HCT116 (cell line): ENCODE data around the gene GK2.

Experiments used
- CEBPB ChIP-seq: IDR thresholded peaks from 2 replicates; pipeline ENCODE4 v1.6.1; 2012; ENCODE audit warnings: low read depth
- ELF1 ChIP-seq: IDR thresholded peaks from 2 replicates; pipeline ENCODE4 v1.6.1; 2012; ENCODE audit warnings: low read depth, borderline replicate concordance
- EZH2 ChIP-seq: fragments of 200-600 bp; sonication (generic); IDR thresholded peaks from 2 replicates; pipeline ENCODE4 v1.6.1; 2017; ENCODE audit warnings: antibody characterized with exemption, mixed run types
- EZH2phosphoT487 ChIP-seq: fragments of 200-600 bp; IDR thresholded peaks from 2 replicates; pipeline ENCODE4 v1.6.1; 2018; ENCODE audit warnings: antibody characterized with exemption, borderline replicate concordance
- POLR2A ChIP-seq: IDR thresholded peaks from 2 replicates; pipeline ENCODE4 v1.7.0; 2011; ENCODE audit warnings: borderline replicate concordance; ENCODE audit not compliant: insufficient read depth, insufficient read length; ENCODE audit errors: extremely low read depth
- POLR2AphosphoS5 ChIP-seq: IDR thresholded peaks from 2 replicates; pipeline ENCODE4 v1.6.1; 2011; ENCODE audit warnings: mild to moderate bottlenecking, low read depth, low read length, moderate library complexity
- SIN3A ChIP-seq: IDR thresholded peaks from 2 replicates; pipeline ENCODE4 v1.6.1; 2012; ENCODE audit warnings: low read depth
- SRF ChIP-seq: IDR thresholded peaks from 2 replicates; pipeline ENCODE4 v1.6.1; 2012; ENCODE audit warnings: low read depth
- YY1 ChIP-seq: IDR thresholded peaks from 2 replicates; pipeline ENCODE4 v1.6.1; 2011; ENCODE audit warnings: low read length, low read depth, moderate library complexity, mild to moderate bottlenecking; ENCODE audit not compliant: insufficient replicate concordance; ENCODE audit errors: extremely low read depth
- ZNF274 ChIP-seq: fragments of 200-500 bp; sonication (Bioruptor generic); IDR thresholded peaks from 2 replicates; pipeline ENCODE4 v1.6.1; 2014; ENCODE audit warnings: mild to moderate bottlenecking, low read depth, low read length, inconsistent platforms
- TF ChIP-seq, protein P1 (sequence below), 3 experiments: fragments of 200-600 bp in 1 of 3; sonication (generic) in 1 of 3; IDR thresholded peaks in 2 of 3; conservative IDR thresholded peaks in 1 of 3; 2 replicates each; pipeline ENCODE4 v1.5.1; 2012 to 2017; ENCODE audit warnings: low read depth in 2 of 3, low read length in 2 of 3, antibody characterized with exemption in 1 of 3, borderline replicate concordance in 1 of 3, control low read depth in 1 of 3, mild to moderate bottlenecking in 1 of 3, mixed read lengths in 1 of 3, mixed run types in 1 of 3, moderate library complexity in 1 of 3; ENCODE audit not compliant: insufficient read depth in 1 of 3
- TF ChIP-seq, protein P2 (sequence below): IDR thresholded peaks from 2 replicates; pipeline ENCODE4 v1.6.1; 2012; ENCODE audit warnings: low read depth
- TF ChIP-seq, protein P3 (sequence below): IDR thresholded peaks from 2 replicates; pipeline ENCODE4 v1.6.1; 2012
- TF ChIP-seq, protein P4 (sequence below): IDR thresholded peaks from 2 replicates; pipeline ENCODE4 v1.6.1; 2011; ENCODE audit warnings: mild to moderate bottlenecking, low read length, moderate library complexity; ENCODE audit not compliant: insufficient replicate concordance; ENCODE audit errors: extremely low read depth

DNA sequence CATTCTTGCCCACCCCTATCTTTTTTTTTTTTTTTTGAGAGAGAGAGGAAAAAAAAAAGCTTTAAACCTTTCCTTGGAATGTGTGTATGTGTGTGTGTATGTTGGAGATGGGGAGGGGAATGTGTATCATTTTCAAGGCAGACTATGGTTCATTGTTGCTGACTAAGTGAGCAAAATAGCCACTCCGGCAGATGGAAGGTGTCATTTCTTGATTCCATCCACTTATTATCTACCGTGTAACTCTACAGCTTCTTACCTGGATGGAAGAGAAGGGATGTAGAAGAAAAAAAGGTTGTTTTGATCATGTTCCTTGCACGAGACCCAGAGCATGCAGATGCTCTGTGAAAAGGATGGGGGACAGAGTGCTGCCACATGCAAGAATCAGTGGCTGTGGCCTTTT lies 5.9 kb upstream of the GK2 start:
- no peak for TF ChIP-seq EZH2phosphoT487
- no peak for TF ChIP-seq POLR2A
- TF ChIP-seq, protein P1, sequence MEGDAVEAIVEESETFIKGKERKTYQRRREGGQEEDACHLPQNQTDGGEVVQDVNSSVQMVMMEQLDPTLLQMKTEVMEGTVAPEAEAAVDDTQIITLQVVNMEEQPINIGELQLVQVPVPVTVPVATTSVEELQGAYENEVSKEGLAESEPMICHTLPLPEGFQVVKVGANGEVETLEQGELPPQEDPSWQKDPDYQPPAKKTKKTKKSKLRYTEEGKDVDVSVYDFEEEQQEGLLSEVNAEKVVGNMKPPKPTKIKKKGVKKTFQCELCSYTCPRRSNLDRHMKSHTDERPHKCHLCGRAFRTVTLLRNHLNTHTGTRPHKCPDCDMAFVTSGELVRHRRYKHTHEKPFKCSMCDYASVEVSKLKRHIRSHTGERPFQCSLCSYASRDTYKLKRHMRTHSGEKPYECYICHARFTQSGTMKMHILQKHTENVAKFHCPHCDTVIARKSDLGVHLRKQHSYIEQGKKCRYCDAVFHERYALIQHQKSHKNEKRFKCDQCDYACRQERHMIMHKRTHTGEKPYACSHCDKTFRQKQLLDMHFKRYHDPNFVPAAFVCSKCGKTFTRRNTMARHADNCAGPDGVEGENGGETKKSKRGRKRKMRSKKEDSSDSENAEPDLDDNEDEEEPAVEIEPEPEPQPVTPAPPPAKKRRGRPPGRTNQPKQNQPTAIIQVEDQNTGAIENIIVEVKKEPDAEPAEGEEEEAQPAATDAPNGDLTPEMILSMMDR (IDR thresholded peaks at IDR 0.05 in 2 of 3, conservative IDR thresholded peaks at IDR 0.05 in 1 of 3; ENCODE audit: borderline replicate concordance in 1 of 3, insufficient read depth in 1 of 3, low read depth in 2 of 3, low read length in 2 of 3): no peak
- no peak for TF ChIP-seq ELF1
- TF ChIP-seq POLR2AphosphoS5: no peak
- TF ChIP-seq CEBPB: no peak
- TF ChIP-seq EZH2: no peak
- no peak for TF ChIP-seq ZNF274
- no peak for TF ChIP-seq SIN3A
- TF ChIP-seq, protein P2, sequence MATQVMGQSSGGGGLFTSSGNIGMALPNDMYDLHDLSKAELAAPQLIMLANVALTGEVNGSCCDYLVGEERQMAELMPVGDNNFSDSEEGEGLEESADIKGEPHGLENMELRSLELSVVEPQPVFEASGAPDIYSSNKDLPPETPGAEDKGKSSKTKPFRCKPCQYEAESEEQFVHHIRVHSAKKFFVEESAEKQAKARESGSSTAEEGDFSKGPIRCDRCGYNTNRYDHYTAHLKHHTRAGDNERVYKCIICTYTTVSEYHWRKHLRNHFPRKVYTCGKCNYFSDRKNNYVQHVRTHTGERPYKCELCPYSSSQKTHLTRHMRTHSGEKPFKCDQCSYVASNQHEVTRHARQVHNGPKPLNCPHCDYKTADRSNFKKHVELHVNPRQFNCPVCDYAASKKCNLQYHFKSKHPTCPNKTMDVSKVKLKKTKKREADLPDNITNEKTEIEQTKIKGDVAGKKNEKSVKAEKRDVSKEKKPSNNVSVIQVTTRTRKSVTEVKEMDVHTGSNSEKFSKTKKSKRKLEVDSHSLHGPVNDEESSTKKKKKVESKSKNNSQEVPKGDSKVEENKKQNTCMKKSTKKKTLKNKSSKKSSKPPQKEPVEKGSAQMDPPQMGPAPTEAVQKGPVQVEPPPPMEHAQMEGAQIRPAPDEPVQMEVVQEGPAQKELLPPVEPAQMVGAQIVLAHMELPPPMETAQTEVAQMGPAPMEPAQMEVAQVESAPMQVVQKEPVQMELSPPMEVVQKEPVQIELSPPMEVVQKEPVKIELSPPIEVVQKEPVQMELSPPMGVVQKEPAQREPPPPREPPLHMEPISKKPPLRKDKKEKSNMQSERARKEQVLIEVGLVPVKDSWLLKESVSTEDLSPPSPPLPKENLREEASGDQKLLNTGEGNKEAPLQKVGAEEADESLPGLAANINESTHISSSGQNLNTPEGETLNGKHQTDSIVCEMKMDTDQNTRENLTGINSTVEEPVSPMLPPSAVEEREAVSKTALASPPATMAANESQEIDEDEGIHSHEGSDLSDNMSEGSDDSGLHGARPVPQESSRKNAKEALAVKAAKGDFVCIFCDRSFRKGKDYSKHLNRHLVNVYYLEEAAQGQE: no peak
- TF ChIP-seq SRF: no peak
- TF ChIP-seq, protein P3, sequence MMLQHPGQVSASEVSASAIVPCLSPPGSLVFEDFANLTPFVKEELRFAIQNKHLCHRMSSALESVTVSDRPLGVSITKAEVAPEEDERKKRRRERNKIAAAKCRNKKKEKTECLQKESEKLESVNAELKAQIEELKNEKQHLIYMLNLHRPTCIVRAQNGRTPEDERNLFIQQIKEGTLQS: no peak
- no peak for TF ChIP-seq YY1
- TF ChIP-seq, protein P4, sequence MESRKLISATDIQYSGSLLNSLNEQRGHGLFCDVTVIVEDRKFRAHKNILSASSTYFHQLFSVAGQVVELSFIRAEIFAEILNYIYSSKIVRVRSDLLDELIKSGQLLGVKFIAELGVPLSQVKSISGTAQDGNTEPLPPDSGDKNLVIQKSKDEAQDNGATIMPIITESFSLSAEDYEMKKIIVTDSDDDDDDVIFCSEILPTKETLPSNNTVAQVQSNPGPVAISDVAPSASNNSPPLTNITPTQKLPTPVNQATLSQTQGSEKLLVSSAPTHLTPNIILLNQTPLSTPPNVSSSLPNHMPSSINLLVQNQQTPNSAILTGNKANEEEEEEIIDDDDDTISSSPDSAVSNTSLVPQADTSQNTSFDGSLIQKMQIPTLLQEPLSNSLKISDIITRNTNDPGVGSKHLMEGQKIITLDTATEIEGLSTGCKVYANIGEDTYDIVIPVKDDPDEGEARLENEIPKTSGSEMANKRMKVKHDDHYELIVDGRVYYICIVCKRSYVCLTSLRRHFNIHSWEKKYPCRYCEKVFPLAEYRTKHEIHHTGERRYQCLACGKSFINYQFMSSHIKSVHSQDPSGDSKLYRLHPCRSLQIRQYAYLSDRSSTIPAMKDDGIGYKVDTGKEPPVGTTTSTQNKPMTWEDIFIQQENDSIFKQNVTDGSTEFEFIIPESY: no peak
